Measurements from ENCODE around the gene FLNC. TPM values are rescaled to one million over a fixed set of nuclear protein-coding genes. Genes with fewer than 3 reads are reported as not detected.

The FLNC gene
- total RNA-seq, 2 experiments from 2014 or later: not detected

DNA sequence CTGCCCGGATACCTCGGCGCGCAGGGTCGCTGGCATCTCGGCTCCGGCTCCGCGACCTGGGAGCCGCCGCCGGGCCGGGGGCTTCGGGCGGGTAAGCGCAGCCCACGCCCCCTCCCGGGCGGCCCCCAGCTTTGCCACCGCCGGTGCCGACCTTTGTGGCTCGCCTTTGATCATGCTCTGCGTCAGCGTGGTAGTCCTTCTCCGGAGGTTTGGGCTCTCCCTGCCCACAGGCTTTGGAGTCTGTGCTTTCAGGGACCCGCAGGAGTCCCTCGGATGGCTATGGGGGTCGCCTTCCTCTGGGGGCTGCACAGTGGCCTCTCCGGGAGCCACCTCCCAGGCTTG, 39.7 kb downstream of the FLNC start:
- no peak overlapping the region for H3K27ac Mint-ChIP-seq
- no peak for DNase-seq
- H3K4me1 Mint-ChIP-seq: peaks cover 9% of the 10 kb centered on the region
- H3K9me3 Mint-ChIP-seq: no peaks in the 10 kb centered on the region
- POLR2A ChIA-PET: no interaction called here
- peak; percentile 24 for ATAC-seq (ENCODE audit: low read depth)
- peaks cover 3% of the 10 kb centered on the region for H3K36me3 Mint-ChIP-seq
- H3K27me3 Mint-ChIP-seq: peaks cover 15% of the 10 kb centered on the region
- peak overlapping the region; percentile 80 for H3K4me3 Mint-ChIP-seq

DNA sequence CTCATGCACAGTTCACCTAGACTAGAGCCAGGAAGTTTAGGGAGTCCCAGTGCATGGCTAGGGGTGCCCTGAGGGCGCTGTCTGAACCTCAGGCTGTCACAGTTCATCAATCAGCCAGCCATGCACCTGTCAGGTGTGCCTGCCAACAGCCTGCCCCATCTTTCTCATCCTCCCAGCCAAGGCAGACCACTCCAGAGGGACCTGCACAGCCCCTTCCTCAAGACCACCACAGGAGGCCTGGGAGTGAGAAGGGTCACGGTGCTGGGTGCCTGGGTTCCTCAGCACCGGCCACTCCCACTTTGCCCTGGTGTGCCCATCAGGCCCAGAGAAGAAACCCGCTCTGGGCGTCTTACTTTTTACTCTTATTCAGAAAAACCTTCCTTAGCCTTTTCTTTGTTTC, 40.8 kb downstream of the FLNC start:
- H3K27ac Mint-ChIP-seq: no peak overlapping the region
- ATAC-seq (ENCODE audit: low read depth) (no peak), DNase-seq (no peak)
- H3K27me3 Mint-ChIP-seq: peaks cover 18% of the 10 kb centered on the region
- H3K4me1 Mint-ChIP-seq: peaks cover 6% of the 10 kb centered on the region
- H3K36me3 Mint-ChIP-seq: peaks cover 3% of the 10 kb centered on the region
- peak overlapping the region; percentile 47 for H3K4me3 Mint-ChIP-seq
- no peaks in the 10 kb centered on the region for H3K9me3 Mint-ChIP-seq
- POLR2A ChIA-PET: interaction anchor here (1.5 kb wide), 1 partner anchor 8 kb away, joined by 4 read pairs; the partner anchor contains the start of gene ATP6V1F

DNA sequence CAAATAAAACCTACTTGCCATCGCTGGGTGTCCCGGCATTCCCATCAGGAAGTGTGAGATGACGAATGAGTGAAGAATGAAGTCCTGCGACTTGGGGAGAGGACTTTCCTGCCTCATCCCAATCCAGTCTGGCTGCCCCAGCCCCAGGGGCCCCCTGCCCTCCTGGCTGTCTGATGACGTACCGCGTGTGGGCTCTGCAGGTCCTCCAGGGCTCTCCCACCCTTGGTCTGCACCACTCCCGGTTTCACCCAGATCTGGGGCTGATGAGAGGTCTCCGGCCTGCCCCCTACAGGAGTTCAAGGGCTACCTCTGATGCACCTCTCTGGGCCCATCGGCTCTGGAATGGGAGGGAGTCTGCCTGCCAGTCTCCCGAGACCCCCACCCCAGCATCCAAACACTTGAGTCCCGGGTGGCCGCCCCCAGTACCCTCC, 42.2 kb downstream of the FLNC start:
- peaks cover 6% of the 10 kb centered on the region for H3K4me1 Mint-ChIP-seq
- no peaks in the 10 kb centered on the region for H3K9me3 Mint-ChIP-seq
- H3K27ac Mint-ChIP-seq: no peak overlapping the region
- H3K4me3 Mint-ChIP-seq: no peak overlapping the region
- POLR2A ChIA-PET: no interaction called here
- no peak for DNase-seq
- no peak for ATAC-seq (ENCODE audit: low read depth)
- H3K27me3 Mint-ChIP-seq: peaks cover 18% of the 10 kb centered on the region
- H3K36me3 Mint-ChIP-seq: peaks cover 3% of the 10 kb centered on the region

DNA sequence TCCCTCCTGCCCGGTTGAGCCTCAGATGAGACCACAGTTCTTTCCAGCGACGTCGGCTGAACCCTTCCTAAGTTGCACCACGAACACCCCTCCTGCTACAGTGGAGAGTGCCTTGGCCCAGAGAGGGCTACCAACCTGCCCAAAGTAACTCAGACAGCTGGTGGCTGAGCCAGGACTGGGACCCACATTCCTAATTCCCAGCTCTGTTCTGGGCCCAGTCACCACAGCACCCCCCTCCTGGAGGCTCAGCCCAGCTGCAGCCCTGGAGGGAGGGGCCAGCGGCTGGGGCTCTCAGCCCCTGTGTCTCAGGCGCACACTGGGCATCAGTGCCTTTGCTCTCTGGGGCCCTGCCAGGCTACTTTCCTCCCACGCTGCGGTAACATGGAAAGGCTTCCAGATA, 43.0 kb downstream of the FLNC start:
- peaks cover 18% of the 10 kb centered on the region for H3K27me3 Mint-ChIP-seq
- DNase-seq: no peak
- peaks cover 10% of the 10 kb centered on the region for H3K4me1 Mint-ChIP-seq
- POLR2A ChIA-PET: no interaction called here
- no peak for ATAC-seq (ENCODE audit: low read depth)
- H3K36me3 Mint-ChIP-seq: no peaks in the 10 kb centered on the region
- no peak overlapping the region for H3K27ac Mint-ChIP-seq
- H3K4me3 Mint-ChIP-seq: no peak overlapping the region
- no peaks in the 10 kb centered on the region for H3K9me3 Mint-ChIP-seq

DNA sequence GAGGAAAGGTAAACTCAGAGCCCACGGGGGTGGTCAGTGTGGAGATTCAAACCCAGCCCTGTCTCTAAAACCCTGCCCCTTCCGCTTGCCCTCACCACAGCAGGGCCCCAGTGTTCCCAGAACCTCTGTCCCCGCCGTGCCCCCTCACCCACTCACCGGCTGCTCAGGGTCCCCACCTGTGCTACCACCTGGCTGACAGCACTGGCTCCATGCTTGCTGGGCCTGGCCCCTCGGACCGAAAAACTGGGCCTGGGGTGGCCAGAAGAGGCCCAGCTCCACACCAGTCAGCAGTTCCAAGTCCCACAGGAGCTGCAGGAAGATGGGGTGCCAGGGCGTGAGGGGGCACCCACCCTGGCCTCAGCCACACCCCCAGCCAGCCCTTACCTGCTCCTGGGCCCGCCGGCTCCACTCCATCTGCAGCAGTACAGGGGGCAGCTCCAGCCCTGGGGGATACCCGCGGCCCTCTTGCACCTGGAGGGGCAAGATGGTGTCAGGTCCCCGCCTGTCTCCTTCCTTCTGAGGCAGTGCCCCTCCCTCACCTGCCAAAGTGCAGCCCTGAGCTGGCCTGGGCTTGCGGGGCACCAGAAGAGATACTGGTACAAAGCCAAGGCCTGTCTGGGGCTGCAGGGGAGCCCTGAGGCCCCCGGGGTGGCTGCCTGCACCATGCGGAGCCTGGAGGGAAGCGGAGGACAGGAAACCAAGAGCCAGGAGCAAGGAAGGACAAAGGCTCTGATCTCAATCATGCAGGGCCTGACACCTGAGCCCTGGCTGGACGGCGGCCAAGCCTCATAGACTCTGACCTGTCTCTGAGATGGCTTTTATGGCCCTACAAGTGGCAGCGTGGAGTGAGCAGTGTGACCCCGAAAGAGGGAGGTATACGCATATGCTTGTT, 44.2 kb downstream of the FLNC start:
- DNase-seq (no peak), ATAC-seq (ENCODE audit: low read depth) (no peak)
- H3K4me3 Mint-ChIP-seq: no peak overlapping the region
- no peaks in the 10 kb centered on the region for H3K9me3 Mint-ChIP-seq
- peaks cover 12% of the 10 kb centered on the region for H3K4me1 Mint-ChIP-seq
- H3K27me3 Mint-ChIP-seq: peaks cover 20% of the 10 kb centered on the region
- no peak overlapping the region for H3K27ac Mint-ChIP-seq
- POLR2A ChIA-PET: interaction anchor here (1.4 kb wide), 1 partner anchor 14 kb away, joined by 3 read pairs; no protein-coding TSS in a partner anchor
- H3K36me3 Mint-ChIP-seq: no peaks in the 10 kb centered on the region

DNA sequence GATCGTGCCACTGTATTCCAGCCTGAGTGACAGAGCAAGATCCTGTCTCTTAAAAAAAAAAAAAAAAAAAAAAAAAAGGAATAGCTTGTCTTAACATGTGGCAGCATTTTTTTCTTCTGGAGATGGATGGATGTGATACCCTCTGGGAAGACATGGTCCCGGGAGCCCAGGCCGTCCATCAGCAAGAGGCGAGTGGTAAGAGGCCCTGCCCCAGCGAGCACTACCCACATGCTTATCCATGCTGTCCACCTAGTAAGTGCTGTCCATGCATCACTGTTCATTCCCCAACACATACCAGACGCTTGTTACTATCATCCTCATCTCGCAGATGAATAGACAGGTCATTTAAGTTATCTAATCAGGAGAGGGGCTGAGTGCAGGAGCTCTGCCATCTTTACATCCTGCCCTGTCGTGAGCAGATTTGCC, 45.3 kb downstream of the FLNC start:
- Mint-ChIP-seq H3K27ac (no peak overlapping the region), H3K36me3 (no peaks in the 10 kb centered on the region), H3K27me3 (peaks cover 15% of the 10 kb centered on the region), H3K4me1 (peaks cover 7% of the 10 kb centered on the region), H3K4me3 (no peak overlapping the region), H3K9me3 (no peaks in the 10 kb centered on the region)
- DNase-seq (no peak), ATAC-seq (ENCODE audit: low read depth) (no peak)
- POLR2A ChIA-PET: interaction anchor here (1.4 kb wide), 1 partner anchor 15 kb away, joined by 3 read pairs; no protein-coding TSS in a partner anchor

DNA sequence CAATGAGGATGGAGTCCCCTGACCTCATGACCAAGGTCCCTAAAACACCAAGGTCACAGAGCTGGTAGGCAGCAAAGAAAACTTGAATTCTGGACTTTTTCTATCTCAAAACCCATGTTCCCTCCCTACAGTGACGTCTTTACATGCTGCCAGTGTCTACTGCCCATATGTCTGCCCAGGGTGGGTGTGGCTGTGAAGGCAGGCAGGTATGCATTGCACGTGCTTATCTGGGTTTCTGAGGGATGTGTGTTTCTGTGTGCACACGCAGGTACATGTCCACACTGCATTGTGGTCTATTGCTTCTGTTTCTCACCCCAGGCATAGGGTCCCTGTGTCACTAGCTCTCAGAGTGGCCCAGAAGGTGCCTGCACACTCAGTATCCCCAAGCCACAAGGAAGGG, 45.9 kb downstream of the FLNC start:
- no peak for ATAC-seq (ENCODE audit: low read depth)
- POLR2A ChIA-PET: no interaction called here
- DNase-seq: peak; percentile 11
- peaks cover 7% of the 10 kb centered on the region for H3K4me1 Mint-ChIP-seq
- H3K4me3 Mint-ChIP-seq: no peak overlapping the region
- no peaks in the 10 kb centered on the region for H3K36me3 Mint-ChIP-seq
- H3K27ac Mint-ChIP-seq: no peak overlapping the region
- H3K9me3 Mint-ChIP-seq: no peaks in the 10 kb centered on the region
- peaks cover 11% of the 10 kb centered on the region for H3K27me3 Mint-ChIP-seq

DNA sequence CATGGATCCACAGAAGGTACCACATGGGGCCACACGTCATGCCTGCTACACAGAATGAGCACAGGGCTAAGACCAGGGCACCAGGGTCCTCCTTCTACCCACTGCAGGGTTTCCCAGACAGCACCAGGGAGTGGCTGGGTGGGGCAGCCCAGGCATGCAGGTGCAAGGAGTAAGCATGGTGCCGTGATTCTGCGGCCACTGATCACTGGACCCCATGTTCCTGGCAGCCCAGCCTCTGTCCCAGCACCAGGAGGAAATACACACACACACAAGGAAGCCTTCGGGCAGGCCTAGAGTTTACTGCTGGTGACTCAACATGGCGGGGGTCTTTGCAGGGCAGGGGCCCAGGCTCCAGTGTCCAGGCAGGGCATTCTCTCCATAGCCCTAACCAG, 46.4 kb downstream of the FLNC start:
- DNase-seq: peak; percentile 24
- peaks cover 11% of the 10 kb centered on the region for H3K27me3 Mint-ChIP-seq
- H3K9me3 Mint-ChIP-seq: no peaks in the 10 kb centered on the region
- POLR2A ChIA-PET: interaction anchor here (0.5 kb wide), 1 partner anchor 627 kb away, joined by 5 read pairs; no protein-coding TSS in a partner anchor
- H3K4me3 Mint-ChIP-seq: no peak overlapping the region
- no peaks in the 10 kb centered on the region for H3K36me3 Mint-ChIP-seq
- no peak for ATAC-seq (ENCODE audit: low read depth)
- no peak overlapping the region for H3K27ac Mint-ChIP-seq
- H3K4me1 Mint-ChIP-seq: peaks cover 7% of the 10 kb centered on the region

DNA sequence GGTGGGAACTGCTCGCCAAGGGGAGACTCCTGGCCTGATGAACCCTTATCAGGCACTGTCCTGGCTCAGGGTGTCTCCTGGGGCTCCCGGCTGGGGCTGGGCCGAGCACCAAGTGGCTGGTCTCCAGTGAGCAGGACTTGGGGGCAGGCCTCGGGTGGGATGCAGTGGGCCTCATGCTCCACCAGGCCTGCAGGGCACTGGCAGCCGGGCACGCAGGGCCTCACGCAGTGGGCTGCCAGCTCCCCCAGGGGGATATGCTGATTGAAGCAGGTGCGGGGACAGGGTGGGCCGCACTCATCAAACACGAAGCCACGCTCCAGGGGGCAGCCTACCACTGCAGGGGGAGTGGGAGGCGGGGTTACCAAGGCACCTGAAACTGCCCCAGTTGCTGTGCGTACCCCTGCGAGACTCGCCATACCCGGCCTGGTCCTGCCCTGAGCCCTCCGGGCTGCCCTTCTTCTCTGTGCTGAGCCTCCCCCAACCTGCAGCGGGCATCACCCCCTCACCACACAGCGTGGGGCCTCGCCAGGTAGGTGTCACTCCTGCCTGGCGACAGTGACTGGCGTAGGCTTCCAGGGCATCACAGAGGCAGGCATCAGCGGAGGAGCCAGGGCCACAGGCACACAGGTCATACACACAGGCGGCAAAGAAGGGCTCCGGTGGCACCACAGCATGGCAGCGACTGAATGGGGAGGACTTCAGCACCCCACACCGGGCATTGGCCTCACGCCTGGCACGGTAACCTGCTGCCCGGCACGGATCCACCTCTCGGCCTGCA, 47.0 kb downstream of the FLNC start:
- DNase-seq (peak; percentile 37), ATAC-seq (ENCODE audit: low read depth) (no peak)
- no peaks in the 10 kb centered on the region for H3K36me3 Mint-ChIP-seq
- POLR2A ChIA-PET: interaction anchor here (0.5 to 1.4 kb wide), 2 partner anchors 8 to 627 kb away, joined by 3 to 5 read pairs; no protein-coding TSS in a partner anchor
- peaks cover 6% of the 10 kb centered on the region for H3K27me3 Mint-ChIP-seq
- H3K9me3 Mint-ChIP-seq: no peaks in the 10 kb centered on the region
- H3K27ac Mint-ChIP-seq: peak overlapping the region; percentile 30
- H3K4me3 Mint-ChIP-seq: no peak overlapping the region
- H3K4me1 Mint-ChIP-seq: peaks cover 7% of the 10 kb centered on the region

DNA sequence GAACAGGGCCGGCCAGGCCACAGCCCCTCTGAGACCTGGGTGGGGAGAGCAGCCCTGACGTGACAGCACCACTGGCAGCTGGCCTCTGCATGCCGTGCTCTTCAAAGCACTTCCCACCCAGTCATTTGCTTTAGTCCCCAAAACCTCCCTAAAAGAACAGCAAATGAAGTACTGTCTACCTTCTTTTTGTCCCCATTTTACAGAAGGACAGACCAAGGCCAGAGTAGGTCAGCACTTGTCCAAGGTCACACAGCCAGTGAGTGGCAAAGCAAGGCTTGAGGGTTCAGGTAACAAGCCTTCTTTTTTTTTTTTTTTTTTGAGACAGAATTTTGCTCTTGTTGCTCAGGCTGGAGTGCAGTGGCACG, 47.5 kb downstream of the FLNC start:
- peaks cover 7% of the 10 kb centered on the region for H3K4me1 Mint-ChIP-seq
- peaks cover 5% of the 10 kb centered on the region for H3K27me3 Mint-ChIP-seq
- H3K4me3 Mint-ChIP-seq: no peak overlapping the region
- DNase-seq (no peak), ATAC-seq (ENCODE audit: low read depth) (no peak)
- no peaks in the 10 kb centered on the region for H3K36me3 Mint-ChIP-seq
- POLR2A ChIA-PET: interaction anchor here (0.8 to 1.4 kb wide), 3 partner anchors 9 to 15 kb away, joined by 3 to 4 read pairs (median 3); partner anchors contain the start of gene ATP6V1F
- peak overlapping the region; percentile 38 for H3K27ac Mint-ChIP-seq
- H3K9me3 Mint-ChIP-seq: no peaks in the 10 kb centered on the region

DNA sequence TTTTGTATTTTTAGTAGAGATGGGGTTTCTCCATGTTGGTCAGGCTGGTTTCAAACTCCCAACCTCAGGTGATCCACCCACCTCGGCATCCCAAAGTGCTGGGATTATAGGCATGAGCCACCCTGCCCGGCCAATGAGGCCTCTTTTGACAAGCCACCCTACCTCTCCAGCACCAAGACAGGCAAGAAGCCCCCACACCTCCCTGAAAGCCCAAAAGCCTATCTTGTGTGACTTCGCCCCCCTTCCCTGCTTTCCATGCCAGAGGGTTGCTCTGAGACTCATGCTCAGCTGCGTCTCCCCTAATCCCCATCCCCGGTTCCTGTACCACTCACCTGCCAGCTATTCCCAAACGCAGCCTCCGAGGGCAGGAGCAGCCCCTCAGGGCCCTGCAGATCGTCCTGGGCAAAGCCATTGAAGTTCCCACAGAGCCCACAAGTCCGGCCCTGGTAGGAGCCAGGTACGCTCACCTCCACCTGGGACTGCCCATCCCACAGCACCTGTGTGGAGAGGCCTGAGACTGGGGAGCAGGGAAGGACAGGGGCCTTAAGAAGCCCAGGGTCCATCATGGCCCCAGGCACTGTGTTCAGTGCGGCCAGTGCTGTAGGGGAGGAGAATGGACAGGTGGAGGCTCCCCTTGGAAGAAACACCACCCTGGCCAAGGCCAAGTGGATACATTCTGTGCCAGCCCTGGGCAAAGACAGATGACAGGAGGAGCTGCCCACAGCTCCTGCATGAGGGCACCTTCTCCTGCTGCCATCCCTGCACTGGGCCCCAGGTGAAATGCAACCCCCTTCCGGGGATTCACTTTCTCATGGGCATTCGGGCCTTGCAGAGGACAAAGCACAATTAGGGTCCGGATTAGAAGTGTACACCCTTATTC, 48.3 kb downstream of the FLNC start:
- Mint-ChIP-seq H3K4me3 (no peak overlapping the region), H3K9me3 (no peaks in the 10 kb centered on the region)
- DNase-seq: peak; percentile 32

DNA sequence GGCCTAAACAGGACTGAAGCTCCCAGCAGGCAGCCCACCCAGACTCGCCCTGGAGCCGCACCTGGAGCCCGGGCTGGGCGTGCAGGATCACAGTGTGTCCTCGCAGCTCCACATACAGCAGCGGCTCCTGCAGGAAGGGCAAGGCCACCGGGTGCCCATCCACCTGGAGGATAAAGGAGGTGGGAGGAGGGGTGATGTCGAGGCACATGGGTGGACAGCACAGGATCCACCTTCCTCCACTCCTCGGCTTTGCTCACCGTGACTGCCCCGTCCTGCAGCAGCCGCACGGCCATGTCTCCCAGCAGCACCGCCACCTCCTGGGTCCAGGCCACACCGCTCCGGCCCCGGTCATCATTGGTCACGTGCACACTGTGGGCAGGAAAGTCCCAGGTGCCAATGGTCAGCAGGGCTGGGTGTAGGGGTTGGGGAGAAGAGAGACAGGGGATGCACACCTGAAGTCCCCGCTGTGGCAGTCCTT, 49.3 kb downstream of the FLNC start:
- Mint-ChIP-seq H3K27ac (no peak overlapping the region), H3K36me3 (no peaks in the 10 kb centered on the region), H3K4me1 (peaks cover 7% of the 10 kb centered on the region), H3K9me3 (no peaks in the 10 kb centered on the region), H3K27me3 (peaks cover 5% of the 10 kb centered on the region), H3K4me3 (no peak overlapping the region)
- DNase-seq (peak; percentile 30), ATAC-seq (ENCODE audit: low read depth) (no peak)
- POLR2A ChIA-PET: interaction anchor here (2.4 kb wide), 1 partner anchor 17 kb away, joined by 11 read pairs; the partner anchor contains the start of gene ATP6V1F

More for the DNA sequence above, 48.3 kb downstream of the FLNC start:
- H3K27ac Mint-ChIP-seq: peak overlapping the region; percentile 58
- H3K36me3 Mint-ChIP-seq: no peaks in the 10 kb centered on the region
- ATAC-seq (ENCODE audit: low read depth): no peak
- peaks cover 7% of the 10 kb centered on the region for H3K4me1 Mint-ChIP-seq
- POLR2A ChIA-PET: interaction anchor here (0.8 to 1.4 kb wide), 3 partner anchors 10 to 16 kb away, joined by 3 to 4 read pairs (median 3); partner anchors contain the start of gene ATP6V1F
- peaks cover 5% of the 10 kb centered on the region for H3K27me3 Mint-ChIP-seq
